ENCODE results near the gene EMID1.

EMID1 gene

DNA sequence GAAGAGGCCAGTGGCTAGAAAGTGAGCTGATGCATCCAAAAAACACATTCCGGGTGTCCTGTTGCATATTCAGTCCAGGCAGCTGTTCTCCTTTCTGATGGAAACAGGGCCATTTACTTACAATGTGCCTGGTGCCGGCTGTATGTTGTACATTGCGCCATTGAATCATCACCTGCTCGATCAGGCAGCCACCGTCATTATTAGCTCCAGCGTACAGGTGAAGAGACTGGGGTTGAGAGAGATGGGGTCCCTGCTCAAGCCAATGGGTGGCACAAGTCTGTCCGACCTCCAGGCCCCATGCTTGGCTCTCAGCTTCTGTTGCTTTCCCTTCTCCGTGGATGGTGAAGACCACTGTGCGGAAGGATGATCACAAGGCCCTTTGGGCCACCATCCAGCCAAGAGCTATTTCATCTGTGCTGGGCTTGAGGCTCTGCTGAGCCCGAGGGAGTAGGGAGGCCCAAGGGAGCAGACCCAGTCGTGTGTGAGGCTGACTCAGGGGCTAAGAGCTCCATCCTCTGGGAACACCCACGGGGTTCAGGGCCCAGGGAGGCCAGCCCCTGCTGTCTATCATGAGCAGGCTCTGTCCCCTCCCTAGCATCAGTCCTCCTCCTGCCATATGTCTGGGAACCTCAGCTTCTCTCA is 20.7 kb upstream of the EMID1 start:
- no peaks in the 10 kb centered on the region for H3K4me1 Mint-ChIP-seq
- DNase-seq (no peak), ATAC-seq (no peak)
- H3K9me3 Mint-ChIP-seq = no peaks in the 10 kb centered on the region
- no peak overlapping the region for H3K27ac Mint-ChIP-seq
- no peak overlapping the region for H3K4me3 Mint-ChIP-seq
- peaks cover 23% of the 10 kb centered on the region for H3K27me3 Mint-ChIP-seq

DNA sequence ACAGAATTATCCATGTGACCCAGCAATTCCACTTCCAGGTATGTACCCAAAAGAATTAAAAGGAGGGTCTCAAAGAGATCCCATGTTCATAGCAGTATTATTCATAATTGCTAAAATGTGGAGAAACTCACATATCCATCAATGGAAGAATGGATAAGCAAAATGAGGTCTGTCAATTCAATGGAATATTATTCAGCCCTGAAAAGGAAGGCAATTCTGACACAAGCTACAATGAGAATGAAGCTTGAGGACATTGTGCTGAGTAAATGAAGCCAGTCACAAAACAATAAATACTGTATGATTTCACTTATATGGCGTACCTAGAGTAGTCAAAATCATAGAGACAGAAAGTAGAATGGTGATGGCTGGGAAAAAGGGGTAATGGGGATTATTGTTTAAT is 19.4 kb upstream of the EMID1 start:
- Mint-ChIP-seq H3K27me3 (peaks cover 19% of the 10 kb centered on the region), H3K4me1 (no peaks in the 10 kb centered on the region), H3K27ac (no peak overlapping the region), H3K4me3 (no peak overlapping the region), H3K9me3 (no peaks in the 10 kb centered on the region)
- ATAC-seq = no peak
- no peak for DNase-seq

DNA sequence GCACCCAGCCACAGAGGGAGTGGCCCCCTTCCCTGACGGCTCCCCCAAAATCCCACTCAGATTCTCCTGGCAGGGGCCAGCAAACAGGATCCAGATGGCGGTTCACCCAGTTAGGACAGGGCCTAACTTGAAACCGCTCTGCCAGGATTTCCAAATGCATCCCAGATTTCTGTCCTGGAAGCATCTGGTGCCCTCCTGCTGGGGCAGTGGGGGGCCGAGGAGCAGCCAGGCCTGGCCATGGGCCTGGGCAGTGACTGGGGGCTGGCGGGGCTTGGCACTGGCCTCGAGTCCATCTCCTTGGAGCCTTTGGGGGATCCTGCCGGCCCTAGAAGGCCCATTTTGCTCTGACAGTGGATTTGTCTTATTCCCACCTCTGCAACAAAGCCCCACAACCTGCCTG is 17.9 kb upstream of the EMID1 start:
- H3K27me3 Mint-ChIP-seq = peaks cover 19% of the 10 kb centered on the region
- ATAC-seq (no peak), DNase-seq (no peak)
- H3K9me3 Mint-ChIP-seq = no peaks in the 10 kb centered on the region
- no peaks in the 10 kb centered on the region for H3K4me1 Mint-ChIP-seq
- H3K4me3 Mint-ChIP-seq = no peak overlapping the region
- no peak overlapping the region for H3K27ac Mint-ChIP-seq

DNA sequence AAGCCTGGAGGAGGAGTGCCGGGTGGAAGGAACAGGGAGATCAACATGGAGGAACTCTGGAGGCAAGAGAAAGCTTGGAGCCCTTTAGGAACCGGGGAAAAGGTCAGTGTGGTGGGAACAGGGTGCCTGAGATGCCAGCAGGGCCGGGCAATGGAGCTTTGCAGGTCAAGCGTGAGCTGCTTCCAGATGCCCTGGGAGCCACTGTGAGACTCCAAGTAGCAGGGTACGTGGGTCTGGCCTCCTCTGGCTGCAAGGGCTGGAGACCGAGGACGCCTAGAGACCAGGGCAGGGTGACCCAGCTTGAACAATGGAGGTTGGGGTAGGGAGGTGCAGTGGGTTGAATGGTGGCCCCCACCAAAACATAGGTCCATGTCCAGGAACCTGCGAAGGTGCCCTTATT is 15.6 kb upstream of the EMID1 start:
- peaks cover 19% of the 10 kb centered on the region for H3K27me3 Mint-ChIP-seq
- DNase-seq (no peak), ATAC-seq (no peak)
- no peak overlapping the region for H3K27ac Mint-ChIP-seq
- peaks cover 0 to 3% of the 10 kb centered on the region in 2 donors for H3K9me3 Mint-ChIP-seq
- no peaks in the 10 kb centered on the region for H3K4me1 Mint-ChIP-seq
- no peak overlapping the region for H3K4me3 Mint-ChIP-seq

DNA sequence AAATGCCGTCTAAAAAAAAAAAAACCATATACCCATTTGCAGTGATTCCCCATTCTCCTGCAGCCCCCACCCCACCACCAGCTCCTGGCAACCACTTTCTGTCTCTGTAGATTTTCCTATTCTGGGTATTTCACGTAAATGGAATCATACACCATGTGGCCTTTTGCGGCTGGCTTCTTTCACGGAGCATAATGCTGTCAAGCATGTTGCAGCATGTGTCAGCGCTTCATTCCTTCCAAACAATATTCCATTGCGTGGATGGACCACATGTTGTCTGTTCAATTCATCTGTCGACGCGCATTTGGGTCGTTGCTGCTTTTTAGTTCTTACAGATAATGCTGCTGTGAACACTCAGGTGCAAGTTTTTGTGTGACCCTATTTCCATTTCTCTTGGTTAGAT is 14.8 kb upstream of the EMID1 start:
- no peak for DNase-seq
- Mint-ChIP-seq H3K27ac (no peak overlapping the region), H3K4me3 (no peak overlapping the region), H3K9me3 (peaks cover 0 to 4% of the 10 kb centered on the region in 2 donors), H3K27me3 (peaks cover 26% of the 10 kb centered on the region), H3K4me1 (no peaks in the 10 kb centered on the region)
- ATAC-seq = no peak

DNA sequence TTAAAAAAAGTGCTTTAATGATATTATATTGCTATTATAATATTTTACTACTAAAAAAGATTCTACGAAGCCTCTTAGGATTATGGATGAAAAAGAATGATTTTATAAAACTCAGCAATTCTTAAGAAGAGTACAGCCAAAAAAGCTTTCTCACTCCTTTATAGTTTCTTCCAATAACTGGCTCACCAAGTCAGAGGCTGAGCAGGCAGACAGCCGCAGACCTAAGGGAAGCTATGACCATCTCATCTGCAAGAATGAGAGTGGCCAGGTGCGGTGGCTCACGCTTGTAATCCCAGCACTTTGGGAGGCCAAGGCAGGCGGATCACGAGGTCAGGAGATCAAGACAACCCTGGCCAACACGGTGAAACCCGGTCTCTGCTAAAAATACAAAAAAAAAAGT is 12.7 kb upstream of the EMID1 start:
- no peak for DNase-seq
- Mint-ChIP-seq H3K9me3 (peaks cover 0 to 4% of the 10 kb centered on the region in 2 donors), H3K27me3 (peaks cover 44% of the 10 kb centered on the region), H3K4me3 (no peak overlapping the region), H3K4me1 (no peaks in the 10 kb centered on the region), H3K27ac (no peak overlapping the region)
- ATAC-seq = no peak

DNA sequence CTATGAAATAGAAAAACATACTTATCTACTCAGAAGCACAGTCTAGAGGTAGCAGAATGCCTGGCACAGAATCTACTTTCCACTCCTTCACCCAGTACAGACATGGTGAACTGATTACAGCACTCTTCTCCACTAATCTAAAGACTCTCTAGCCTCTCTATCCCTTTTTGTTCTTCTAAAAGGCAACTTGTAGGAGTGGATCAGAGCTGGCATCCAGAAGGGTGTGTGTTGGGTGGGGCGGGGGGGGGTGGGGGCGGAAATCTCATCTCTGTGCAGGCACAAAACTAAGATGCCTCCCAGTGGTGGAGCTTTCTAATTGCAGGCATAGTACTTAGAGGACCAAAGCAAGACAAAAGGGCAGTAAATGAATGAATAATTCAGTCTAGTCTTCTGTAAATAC is 11.5 kb upstream of the EMID1 start:
- H3K9me3 Mint-ChIP-seq = peaks cover 0 to 4% of the 10 kb centered on the region in 2 donors
- peaks cover 41% of the 10 kb centered on the region for H3K27me3 Mint-ChIP-seq
- ATAC-seq (no peak), DNase-seq (no peak)
- H3K27ac Mint-ChIP-seq = no peak overlapping the region
- H3K4me1 Mint-ChIP-seq = no peaks in the 10 kb centered on the region
- no peak overlapping the region for H3K4me3 Mint-ChIP-seq

DNA sequence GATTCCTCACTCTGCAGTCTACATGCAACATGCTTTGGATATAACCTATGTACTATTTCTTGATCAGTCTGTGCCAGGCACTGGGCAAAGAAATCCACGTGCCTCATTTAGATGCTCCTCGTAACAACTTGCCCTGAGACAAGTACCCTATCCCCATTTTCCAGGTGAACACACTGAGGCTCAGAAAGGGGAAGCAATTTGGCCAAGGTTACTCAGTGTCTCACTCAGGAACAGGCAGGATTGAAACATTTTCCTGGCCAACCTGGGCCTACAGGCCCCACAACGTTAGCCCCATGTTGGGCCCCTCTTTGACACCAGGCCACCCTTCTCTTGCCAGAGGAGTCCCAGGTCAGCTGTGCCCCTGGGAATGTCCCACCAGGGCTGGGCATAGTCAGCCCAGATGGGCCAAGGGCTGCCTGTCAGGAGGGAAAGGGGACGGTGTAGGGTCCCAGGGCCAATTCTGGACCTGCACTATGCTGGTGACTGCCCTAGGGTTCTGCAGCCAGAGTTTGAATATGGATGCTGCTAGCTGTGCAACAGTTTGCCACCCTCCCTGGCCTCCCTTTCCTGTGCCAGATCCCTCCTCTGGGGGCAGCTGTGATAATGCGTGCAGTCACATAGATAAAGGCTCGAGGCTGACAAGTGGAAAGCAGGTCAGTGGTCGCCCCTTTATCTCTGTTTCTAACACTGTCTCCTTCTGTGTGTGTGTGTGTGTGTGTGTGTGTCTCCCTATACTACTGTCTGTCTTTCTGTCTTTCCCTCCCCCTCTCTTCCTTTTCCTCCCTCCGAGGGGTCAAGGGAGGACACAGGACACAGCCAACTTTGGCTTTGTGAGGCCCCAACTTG is 10.4 kb upstream of the EMID1 start:
- DNase-seq (no peak), ATAC-seq (peak; percentile 28)
- no peaks in the 10 kb centered on the region for H3K4me1 Mint-ChIP-seq
- no peak overlapping the region for H3K27ac Mint-ChIP-seq
- H3K9me3 Mint-ChIP-seq = peaks cover 0 to 4% of the 10 kb centered on the region in 2 donors
- peaks cover 42% of the 10 kb centered on the region for H3K27me3 Mint-ChIP-seq
- no peak overlapping the region for H3K4me3 Mint-ChIP-seq

DNA sequence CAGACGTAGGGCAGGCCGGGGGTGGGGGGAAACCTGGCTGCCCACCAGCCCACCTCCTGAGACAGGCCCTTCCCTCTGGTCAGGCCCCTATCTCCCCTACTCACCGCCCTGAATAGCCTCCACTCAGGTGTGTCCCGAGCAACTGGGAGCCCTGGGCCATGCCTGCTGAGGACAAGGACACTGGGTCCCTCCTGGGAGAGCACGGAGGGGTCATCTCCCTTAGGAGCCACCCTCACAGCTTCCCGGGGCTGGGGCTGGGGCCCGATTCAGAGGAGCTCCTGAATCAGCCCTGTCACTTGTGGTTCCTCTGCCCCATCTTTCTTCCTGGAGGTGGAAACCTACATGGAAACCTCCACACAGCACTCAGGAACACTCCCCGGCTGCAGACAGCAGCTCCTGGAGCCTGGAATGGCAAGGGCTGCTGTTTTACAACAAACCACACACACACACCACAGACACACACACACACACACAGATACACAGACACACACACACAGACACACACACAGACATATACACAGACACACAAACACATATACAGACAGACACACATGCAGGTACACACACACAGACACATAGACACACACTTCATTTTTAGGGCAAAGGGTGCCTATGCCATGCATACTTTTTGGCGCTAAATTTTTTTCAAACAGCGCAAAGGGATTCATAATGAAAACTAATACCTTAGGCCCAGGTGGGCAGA is 9.6 kb upstream of the EMID1 start:
- ATAC-seq = no peak
- Mint-ChIP-seq H3K27ac (peak overlapping the region in 1 of 2 donors; percentile 28), H3K27me3 (peaks cover 49% of the 10 kb centered on the region), H3K4me1 (peaks cover 5% of the 10 kb centered on the region), H3K9me3 (peaks cover 0 to 4% of the 10 kb centered on the region in 2 donors), H3K4me3 (no peak overlapping the region)
- no peak for DNase-seq

DNA sequence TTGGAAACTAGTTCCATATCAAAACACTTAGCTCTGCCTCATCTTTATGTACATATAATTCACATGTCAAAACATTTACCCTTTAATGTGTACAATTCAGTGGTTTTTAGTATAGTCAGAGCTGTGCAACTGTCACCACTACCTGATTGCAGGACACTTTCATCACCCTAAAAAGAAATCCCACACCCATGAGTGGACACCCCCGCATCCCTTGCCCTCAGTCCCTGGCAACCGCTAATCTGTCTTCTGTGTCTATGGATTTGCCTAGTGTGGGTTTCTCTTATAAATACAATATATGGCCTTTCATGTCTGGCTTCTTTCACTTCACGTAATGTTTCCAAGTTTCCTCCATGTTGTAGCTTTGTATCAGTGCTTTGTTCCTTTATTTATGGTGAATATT is 8.6 kb upstream of the EMID1 start:
- Mint-ChIP-seq H3K27me3 (peaks cover 59% of the 10 kb centered on the region), H3K27ac (peak overlapping the region in 1 of 2 donors; percentile 80), H3K9me3 (peaks cover 0 to 4% of the 10 kb centered on the region in 2 donors), H3K4me3 (no peak overlapping the region), H3K4me1 (peaks cover 15% of the 10 kb centered on the region)
- DNase-seq (peak in 1 of 2 donors; percentile 28), ATAC-seq (peak; percentile 82)

DNA sequence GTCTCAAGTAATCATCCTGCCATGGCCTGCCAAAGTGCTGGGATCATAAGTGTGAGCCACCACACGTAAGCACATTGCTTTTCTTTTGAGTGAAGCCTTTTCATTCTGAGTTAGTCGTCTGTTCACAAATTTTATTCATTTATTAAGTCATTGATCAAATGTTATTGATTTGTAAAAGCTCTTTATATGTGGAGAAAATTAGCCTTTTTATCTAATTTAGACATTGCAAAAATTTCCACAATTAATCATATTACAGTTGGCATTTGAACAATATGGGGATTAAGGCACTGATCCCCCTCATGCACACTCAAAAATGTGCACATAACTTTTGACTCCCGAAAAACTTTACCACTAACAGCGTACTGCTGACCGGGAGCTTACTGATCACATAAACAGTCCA is 7.5 kb upstream of the EMID1 start:
- Mint-ChIP-seq H3K27me3 (peaks cover 61% of the 10 kb centered on the region), H3K4me3 (no peak overlapping the region), H3K9me3 (peaks cover 0 to 4% of the 10 kb centered on the region in 2 donors), H3K27ac (peak overlapping the region in 1 of 2 donors; percentile 37), H3K4me1 (peaks cover 26% of the 10 kb centered on the region)
- no peak for DNase-seq
- no peak for ATAC-seq

DNA sequence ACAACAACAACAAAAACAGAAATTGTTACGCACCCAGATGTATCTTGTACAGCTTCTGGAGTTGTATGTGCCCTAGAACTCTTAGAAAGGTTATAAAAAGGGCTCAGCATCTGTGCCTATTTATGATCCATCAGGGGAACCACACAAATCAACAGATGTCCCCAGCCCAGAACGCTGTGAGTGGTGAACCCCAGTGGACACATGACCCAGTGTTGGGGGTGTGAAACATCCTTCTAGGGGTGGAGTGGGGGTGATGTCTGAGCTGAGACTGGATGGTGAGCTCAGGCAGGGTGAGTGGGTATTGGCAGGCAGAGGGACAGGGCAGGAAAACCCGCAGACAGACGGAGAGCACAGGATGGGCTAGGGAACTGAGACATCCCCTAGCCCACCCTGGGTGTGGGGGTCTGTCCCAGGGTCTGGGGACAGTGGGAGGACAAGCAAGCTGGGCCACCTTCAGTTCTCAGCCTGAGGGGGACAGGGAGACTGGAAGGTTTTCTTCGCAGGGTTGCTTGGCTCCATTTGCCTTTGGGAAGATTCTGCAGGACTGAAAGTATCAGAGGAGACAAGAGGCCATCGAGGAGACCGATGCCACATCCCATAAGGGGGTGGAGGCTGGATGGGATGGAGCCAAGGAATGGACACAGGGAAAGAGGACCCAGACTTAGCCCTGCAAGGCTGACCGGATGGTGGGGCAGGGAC is 5.8 kb upstream of the EMID1 start:
- Mint-ChIP-seq H3K9me3 (peaks cover 0 to 3% of the 10 kb centered on the region in 2 donors), H3K4me3 (no peak overlapping the region), H3K27ac (peak overlapping the region in 1 of 2 donors; percentile 15), H3K4me1 (peaks cover 41% of the 10 kb centered on the region), H3K27me3 (peaks cover 73% of the 10 kb centered on the region)
- ATAC-seq = no peak
- no peak for DNase-seq

DNA sequence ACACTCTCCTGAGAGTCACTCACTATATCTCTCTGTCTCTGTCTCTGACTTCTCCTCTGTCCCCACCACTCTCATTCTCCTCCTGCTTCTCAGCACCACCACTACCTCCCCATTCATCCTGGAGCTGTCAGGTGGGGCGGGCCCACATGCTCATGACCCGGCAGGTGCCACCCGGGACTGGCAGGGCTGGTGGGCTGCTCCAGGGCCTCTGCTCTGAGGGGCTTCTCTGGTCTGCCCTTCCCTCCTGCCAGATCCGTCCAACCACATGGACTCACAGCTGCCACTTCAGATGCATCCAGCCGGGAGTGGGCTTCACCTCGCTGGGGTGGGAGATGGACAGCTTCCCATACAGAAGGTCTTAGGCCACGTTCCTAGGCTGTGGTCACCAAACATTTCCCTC is 4.8 kb upstream of the EMID1 start:
- no peak for ATAC-seq
- Mint-ChIP-seq H3K4me3 (no peak overlapping the region), H3K27me3 (peaks cover 74% of the 10 kb centered on the region), H3K4me1 (peaks cover 47% of the 10 kb centered on the region), H3K9me3 (no peaks in the 10 kb centered on the region), H3K27ac (peak overlapping the region in 1 of 2 donors; percentile 55)
- no peak for DNase-seq

DNA sequence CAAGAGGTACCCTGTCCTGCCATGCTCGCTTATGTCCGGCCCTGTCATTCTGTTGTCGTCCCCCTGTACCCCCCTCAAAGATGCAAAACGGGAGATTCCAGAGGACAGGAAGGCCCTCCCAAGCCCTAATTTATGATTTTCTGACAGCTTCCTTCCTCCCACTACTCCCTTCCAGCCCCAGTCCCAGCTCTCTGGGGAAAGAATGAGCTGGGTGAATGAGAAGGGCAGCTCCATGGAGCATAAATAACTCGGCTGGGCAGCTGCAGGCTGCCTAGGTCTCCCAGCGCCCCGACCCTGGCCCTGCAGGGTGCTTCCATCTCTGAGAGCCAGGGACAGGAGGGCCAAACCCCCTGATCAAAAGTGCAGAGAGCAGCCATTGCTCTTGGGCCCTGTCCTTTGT is 3.9 kb upstream of the EMID1 start:
- DNase-seq (no peak), ATAC-seq (no peak)
- Mint-ChIP-seq H3K9me3 (no peaks in the 10 kb centered on the region), H3K4me3 (peak overlapping the region; percentile 70 to 72), H3K27ac (peak overlapping the region in 1 of 2 donors; percentile 90), H3K4me1 (peaks cover 53% of the 10 kb centered on the region), H3K27me3 (peaks cover 75% of the 10 kb centered on the region)
